GM21737 (cell line): Measurements from ENCODE around the gene PHTF2.
"Not testable (repeated sequence)": the region's sequence is repeated elsewhere in the genome, so short reads cannot be mapped to it uniquely, and the experiment has no call there.

ENCODE experiments used
- ATAC-seq: cut with Tn5 transposase; IDR thresholded peaks from one replicate; pipeline ENCODE4 v1.9.1; 2021; ENCODE audit warnings: mild to moderate bottlenecking, moderate library complexity; ENCODE audit not compliant: unreplicated experiment

PHTF2 gene

GRCh38 chr7:77798394-77799077 is at the start of gene PHTF2, which contains the start of gene TMEM60:
TSS of gene PHTF2 (plus strand) at chr7:77798773.
TSS of gene TMEM60 (minus strand) at chr7:77798434. CDS start at chr7:77794373, 4,061 bp downstream.
- peak; percentile 86 for ATAC-seq

GRCh38 chr7:77752016-77752415 is 46.6 kb upstream of the PHTF2 start:
- ATAC-seq, result no peak

DNA sequence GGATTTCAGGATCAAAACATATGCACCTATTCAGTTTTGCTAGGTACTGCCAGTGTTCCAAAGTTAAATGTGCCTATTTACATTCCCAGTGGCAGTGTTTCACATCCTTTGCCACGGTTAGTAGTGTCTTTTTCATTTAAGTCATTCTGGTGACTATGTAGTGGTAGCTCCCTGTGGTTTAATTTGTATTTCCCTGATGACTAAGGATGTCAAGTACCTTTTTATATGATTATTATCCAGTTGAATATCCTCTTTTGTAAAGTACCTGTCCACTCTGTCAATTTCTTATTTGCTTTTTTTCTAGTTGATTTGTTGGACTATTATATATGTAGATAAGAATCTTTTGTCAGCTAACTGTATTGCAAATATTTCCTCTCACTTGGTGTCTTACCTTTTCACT is 45.4 kb upstream of the PHTF2 start:
- ATAC-seq, result no peak

DNA sequence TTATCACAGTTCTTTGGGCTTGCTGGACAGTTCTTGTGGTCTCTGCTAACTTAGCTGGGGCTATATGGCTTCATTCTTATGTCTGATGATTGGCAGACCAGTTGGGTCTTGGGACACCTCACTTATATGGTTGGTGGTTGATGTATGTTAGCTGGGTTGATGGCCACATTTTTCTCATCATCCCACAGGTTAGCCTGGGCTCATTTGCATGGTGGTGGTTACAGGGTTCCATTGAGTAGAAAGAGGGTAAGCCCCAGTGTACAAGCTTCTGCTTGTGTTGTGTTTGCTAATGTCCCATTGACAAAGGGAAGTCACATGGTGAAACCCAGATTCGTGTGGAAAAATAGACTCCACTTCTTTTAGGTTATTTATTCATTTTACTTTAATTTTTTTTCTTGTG is 41.0 kb upstream of the PHTF2 start:
- peak; percentile 64 for ATAC-seq

DNA sequence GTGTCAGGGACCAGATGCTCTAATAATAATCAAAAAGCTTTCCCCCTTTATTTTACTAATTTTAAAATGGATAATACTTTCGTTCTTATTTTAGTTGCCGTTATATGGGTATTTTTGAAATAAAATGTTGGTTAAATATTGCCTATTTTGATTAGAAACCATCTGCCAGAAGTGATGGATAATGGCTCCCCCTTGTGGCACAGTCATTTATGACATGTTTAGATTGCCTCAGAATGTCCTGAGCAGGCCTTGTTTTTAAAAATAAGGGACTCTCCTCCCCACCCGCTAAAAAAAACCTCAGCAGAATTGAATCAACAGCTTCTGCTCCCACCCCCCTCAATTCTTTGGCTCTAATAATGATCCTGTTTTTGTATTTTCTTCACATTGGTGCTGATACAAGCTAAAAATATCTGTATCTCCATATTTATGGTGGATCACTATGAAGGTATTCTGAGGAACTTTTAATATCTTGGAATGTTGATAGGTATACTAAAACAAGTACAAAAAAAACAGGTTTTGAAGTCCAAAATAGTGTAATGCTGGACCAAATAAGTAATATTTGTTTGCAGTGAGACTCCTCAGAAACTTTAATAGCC is 39.2 kb upstream of the PHTF2 start:
- ATAC-seq, result peak; percentile 48

GRCh38 chr7:77760809-77761453 is 37.6 kb upstream of the PHTF2 start:
- ATAC-seq, result no peak

GRCh38 chr7:77765481-77765880 is 33.1 kb upstream of the PHTF2 start:
- ATAC-seq, result no peak

- no peak for ATAC-seq
These were observed 32.4 kb upstream of the PHTF2 start for GRCh38 chr7:77765906-77766800.

- no peak for ATAC-seq
These were observed 31.6 kb upstream of the PHTF2 start for GRCh38 chr7:77766801-77767605.

DNA sequence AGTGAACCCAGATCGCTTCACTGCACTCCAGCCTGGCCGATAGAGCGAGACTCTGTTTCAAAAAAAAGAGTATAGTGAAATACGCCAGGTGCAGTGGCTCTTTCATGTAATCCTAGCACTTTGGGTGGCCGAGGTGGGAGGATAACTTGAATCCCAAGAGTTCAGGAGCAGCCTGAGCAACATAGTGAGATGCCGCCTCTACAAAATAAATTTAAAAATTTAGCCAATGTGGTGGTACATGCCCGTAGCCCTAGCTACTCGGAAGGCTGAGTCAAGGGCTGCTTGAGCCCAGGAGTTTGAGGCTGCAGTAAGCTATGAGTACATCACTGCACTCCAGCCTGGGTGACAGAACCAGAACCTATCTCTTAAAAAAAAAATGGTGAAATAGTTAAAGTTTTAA is 28.3 kb upstream of the PHTF2 start:
- ATAC-seq, result no peak

DNA sequence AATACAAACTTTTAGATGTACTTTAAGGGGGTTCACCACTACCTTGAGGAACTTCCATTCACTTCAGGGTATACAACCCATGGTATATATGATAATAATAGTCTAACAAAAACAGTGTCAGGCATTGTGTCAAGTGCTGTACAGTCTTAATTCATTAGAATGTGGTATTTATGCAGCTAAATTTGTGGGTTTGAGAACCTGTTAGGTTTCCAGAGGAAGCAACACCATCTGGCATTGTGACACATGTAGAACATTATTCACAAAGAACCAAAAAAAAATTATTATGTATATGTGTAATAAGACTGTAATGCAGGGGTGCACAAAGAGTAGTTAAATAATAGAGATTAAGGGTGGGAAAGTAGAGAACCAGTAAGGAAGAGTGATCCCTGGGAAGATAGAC is 26.7 kb upstream of the PHTF2 start:
- no peak for ATAC-seq

GRCh38 chr7:77778535-77778934 is 20.0 kb upstream of the PHTF2 start:
- ATAC-seq, result no peak

- no peak for ATAC-seq
These were observed 16.2 kb upstream of the PHTF2 start for GRCh38 chr7:77782383-77782782.

GRCh38 chr7:77783111-77783510 is 15.5 kb upstream of the PHTF2 start:
- no peak for ATAC-seq

DNA sequence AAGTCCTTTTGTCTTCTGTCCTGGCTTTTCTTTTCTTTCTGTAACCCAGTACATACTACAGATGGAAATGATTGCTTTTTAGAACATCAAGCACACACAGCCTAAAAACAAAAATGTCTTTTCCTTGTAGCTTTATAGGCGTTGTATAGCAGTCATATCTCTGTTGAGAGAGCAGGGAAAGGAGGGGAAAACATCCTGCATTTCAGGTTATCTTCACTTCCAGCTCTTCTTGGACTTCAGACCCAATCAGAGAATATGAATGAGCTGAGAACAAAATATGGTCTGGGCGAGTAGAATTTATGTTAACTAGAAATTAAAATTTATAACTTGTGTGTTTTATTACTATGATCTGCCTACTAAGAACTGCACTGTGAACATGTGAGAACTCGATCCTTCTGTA is 15.0 kb upstream of the PHTF2 start:
- ATAC-seq, result no peak

- not testable (repeated sequence) for ATAC-seq
These were observed 14.1 kb upstream of the PHTF2 start for GRCh38 chr7:77784426-77784825.

DNA sequence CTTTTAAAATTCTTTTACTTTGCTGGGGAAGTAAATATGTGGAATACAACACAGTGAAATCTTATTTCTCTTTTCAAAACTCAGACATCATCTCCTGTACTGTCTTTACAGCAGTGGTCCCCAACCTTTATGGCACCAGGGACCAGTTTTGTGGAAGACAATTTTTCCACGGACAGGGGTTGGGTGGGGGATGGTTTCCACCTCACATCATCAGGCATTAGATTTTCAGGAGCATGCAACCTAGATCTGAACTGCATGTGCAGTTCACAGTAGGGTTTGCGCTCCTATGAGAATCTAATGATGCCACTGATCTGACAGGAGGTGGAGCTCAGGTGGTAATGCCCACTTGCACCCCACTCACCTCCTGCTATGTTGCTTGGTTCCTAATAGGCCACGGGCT is 12.6 kb upstream of the PHTF2 start:
- no peak for ATAC-seq

- ATAC-seq, result no peak
These were observed 11.8 kb upstream of the PHTF2 start for GRCh38 chr7:77786741-77787140.

- ATAC-seq, result no peak
These were observed 10.2 kb upstream of the PHTF2 start for GRCh38 chr7:77788327-77788902.

DNA sequence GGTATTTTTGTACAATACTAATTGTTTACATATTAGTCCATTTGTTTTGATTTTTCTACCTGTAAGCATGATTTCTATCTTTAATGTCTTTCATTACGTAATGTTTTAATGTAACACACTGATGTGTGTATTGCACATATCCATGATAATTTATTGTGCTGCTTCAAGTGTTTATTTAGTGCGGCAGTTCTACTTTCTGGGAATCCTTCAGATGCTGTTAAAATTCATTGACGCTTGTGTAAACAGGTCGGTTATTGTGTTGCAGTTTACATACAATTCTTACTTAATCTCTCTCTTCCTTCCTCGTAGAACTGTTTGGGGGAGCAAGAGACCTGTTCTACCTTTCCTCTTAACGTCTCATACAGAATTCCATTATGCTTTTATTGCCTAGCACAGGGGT is 7.2 kb upstream of the PHTF2 start:
- ATAC-seq, result no peak
